ENCODE measurements around the gene MYH15. TPM values are rescaled to one million over a fixed set of nuclear protein-coding genes. Genes with fewer than 3 reads are reported as not detected.

Gene MYH15
- total and polyA plus RNA-seq, 4 donors: 0.01 to 0.08 (median 0.05) TPM; not detected in 1

GRCh38 chr3:108516881-108517280 is 6.5 kb upstream of the MYH15 start:
- no peaks in the 10 kb centered on the region for H3K4me1 ChIP-seq (ENCODE audit: control insufficient read depth in 4 of 4, insufficient read depth in 4 of 4, low read length in 3 of 4)

DNA sequence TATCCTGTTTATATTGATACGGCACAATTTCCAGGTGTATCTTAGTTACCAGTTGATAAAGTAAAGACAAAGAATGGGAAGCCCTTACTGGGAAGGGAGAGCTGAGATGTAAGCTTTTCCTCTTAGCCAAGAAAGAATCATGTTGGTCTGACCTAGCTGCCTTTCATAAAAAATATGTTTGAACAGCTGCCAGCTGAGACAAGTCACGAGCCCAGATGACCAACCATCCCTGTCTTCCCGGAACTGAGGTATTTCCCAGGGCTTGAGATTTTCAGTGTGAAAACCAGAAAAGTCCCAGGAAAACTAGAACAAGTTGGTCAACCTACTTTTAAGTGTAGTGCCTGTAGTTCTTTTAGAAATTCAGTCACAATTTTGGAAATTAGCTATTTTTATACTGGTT is 3.6 kb upstream of the MYH15 start:
- no peaks in the 10 kb centered on the region for H3K9me3 ChIP-seq (ENCODE audit: control insufficient read depth in 4 of 4, low read length in 3 of 4)
- no peaks in the 10 kb centered on the region for H3K36me3 ChIP-seq (ENCODE audit: control insufficient read depth in 4 of 4, insufficient read depth in 3 of 4, low read depth in 1 of 4, low read length in 3 of 4)
- 76% methylated on average over 3 of the region's 3 CpGs for WGBS
- H3K9ac ChIP-seq (ENCODE audit: low read depth in 1 of 2, low read length in 2 of 2): no peak overlapping the region
- DNase-seq (ENCODE audit: low spot score): no peak
- no peak overlapping the region for H3K4me3 ChIP-seq (ENCODE audit: low read depth in 1 of 3, low read length in 3 of 3)
- TF ChIP-seq RXRA (IDR thresholded peaks at IDR 0.05): no peak
- no peak for TF ChIP-seq ATF3 (IDR thresholded peaks at IDR 0.05)
- no peak for TF ChIP-seq REST (IDR thresholded peaks at IDR 0.05)
- TF ChIP-seq GABPA (IDR thresholded peaks at IDR 0.05 in 1 of 2, conservative IDR thresholded peaks at IDR 0.05 in 1 of 2): no peak
- no peak for TF ChIP-seq ZBTB33 (IDR thresholded peaks at IDR 0.05)
- TF ChIP-seq RAD21 (IDR thresholded peaks at IDR 0.05): no peak
- TF ChIP-seq HNF4G (IDR thresholded peaks at IDR 0.05): no peak
- TF ChIP-seq FOXA1 (IDR thresholded peaks at IDR 0.05): no peak
- H3K27me3 ChIP-seq (ENCODE audit: control insufficient read depth in 4 of 4, insufficient read depth in 4 of 4, low read length in 3 of 4): peaks cover 0 to 9% (median 0%) of the 10 kb centered on the region in 4 donors
- H3K4me1 ChIP-seq (ENCODE audit: control insufficient read depth in 4 of 4, insufficient read depth in 4 of 4, low read length in 3 of 4): no peaks in the 10 kb centered on the region
- no peak overlapping the region for H3K27ac ChIP-seq (ENCODE audit: low read depth in 1 of 2, low read length in 2 of 2)

More at GRCh38 chr3:108516881-108517280, 6.5 kb upstream of the MYH15 start:
- Histone ChIP-seq H3K27ac (ENCODE audit: low read depth in 1 of 2, low read length in 2 of 2) (no peak overlapping the region), H3K9ac (ENCODE audit: low read depth in 1 of 2, low read length in 2 of 2) (no peak overlapping the region), H3K36me3 (ENCODE audit: control insufficient read depth in 4 of 4, insufficient read depth in 3 of 4, low read depth in 1 of 4, low read length in 3 of 4) (no peaks in the 10 kb centered on the region), H3K4me3 (ENCODE audit: low read depth in 1 of 3, low read length in 3 of 3) (no peak overlapping the region), H3K9me3 (ENCODE audit: control insufficient read depth in 4 of 4, low read length in 3 of 4) (no peaks in the 10 kb centered on the region), H3K27me3 (ENCODE audit: control insufficient read depth in 4 of 4, insufficient read depth in 4 of 4, low read length in 3 of 4) (peaks cover 0 to 9% (median 0%) of the 10 kb centered on the region in 4 donors)
- 78% methylated on average over 2 of the region's 2 CpGs for WGBS
- no peak for TF ChIP-seq ATF3 (IDR thresholded peaks at IDR 0.05)
- TF ChIP-seq FOXA2 (IDR thresholded peaks at IDR 0.05): no peak
- no peak for TF ChIP-seq SP1 (IDR thresholded peaks at IDR 0.05)
- TF ChIP-seq NR2F2 (IDR thresholded peaks at IDR 0.05): no peak
- TF ChIP-seq RXRA (IDR thresholded peaks at IDR 0.05): no peak
- no peak for TF ChIP-seq JUND (IDR thresholded peaks at IDR 0.05)
- no peak for TF ChIP-seq CTCF (IDR thresholded peaks at IDR 0.05; ENCODE audit: low read depth, low read length, missing input control)
- TF ChIP-seq FOXA1 (IDR thresholded peaks at IDR 0.05): no peak
- no peak for TF ChIP-seq ZBTB33 (IDR thresholded peaks at IDR 0.05)
- TF ChIP-seq HNF4G (IDR thresholded peaks at IDR 0.05): no peak
- TF ChIP-seq RAD21 (IDR thresholded peaks at IDR 0.05): no peak
- TF ChIP-seq HNF4A (conservative IDR thresholded peaks at IDR 0.05): no peak
- no peak for TF ChIP-seq MAX (IDR thresholded peaks at IDR 0.05)
- TF ChIP-seq TAF1 (conservative IDR thresholded peaks at IDR 0.05): no peak
- no peak for DNase-seq (ENCODE audit: low spot score)

Measured in liver (tissue), 9 donors.